HFFc6 (cell line): ENCODE results near the gene FGF1. TPM values are rescaled to one million over a fixed set of nuclear protein-coding genes. Genes with fewer than 3 reads are reported as not detected.

Source experiments
- DNase-seq: peaks from one replicate; pipeline ENCODE4 v3.0.0-alpha.2; 2018
- H3K27ac Mint-ChIP-seq: 2 replicates; pipeline ENCODE4 v1.8.0; 2020; ENCODE audit warnings: mild to moderate bottlenecking, mixed read lengths
- H3K27me3 Mint-ChIP-seq: 2 replicates; pipeline ENCODE4 v1.8.0; 2021; ENCODE audit warnings: mild to moderate bottlenecking, moderate library complexity, mixed read lengths; ENCODE audit not compliant: insufficient read depth
- H3K36me3 Mint-ChIP-seq: 2 replicates; pipeline ENCODE4 v1.8.0; 2021; ENCODE audit warnings: low read depth, mixed read lengths
- H3K4me1 Mint-ChIP-seq: 2 replicates; pipeline ENCODE4 v1.8.0; 2020; ENCODE audit warnings: low read depth, mixed read lengths
- H3K4me3 Mint-ChIP-seq: 2 replicates; pipeline ENCODE4 v1.8.0; 2020; ENCODE audit warnings: mild to moderate bottlenecking, moderate library complexity, mixed read lengths
- H3K9me3 Mint-ChIP-seq: 2 replicates; pipeline ENCODE4 v1.8.0; 2020; ENCODE audit warnings: mild to moderate bottlenecking, mixed read lengths
- CTCF ChIP-seq: fragments of 200-600 bp; sonication (generic); IDR thresholded peaks from 2 replicates; pipeline ENCODE4 v1.5.0; 2021; ENCODE audit warnings: antibody characterized with exemption, mild to moderate bottlenecking
- total RNA-seq, 6 experiments: library from RNA; stranded (reverse); fragmentation: NEBNext Ultra II Directional; extraction: Animal tissue kit (Norgen Biotek cat#: 25700); gene quantifications; 2 replicates in 1 of 6; 3 replicates in 5 of 6; pipeline ENCODE4 v1.2.3, GENCODE V29; 2021

The FGF1 gene
- total RNA-seq, 6 experiments from 2014 or later: 34.2 to 42.4 (median 37.2) TPM

- H3K27me3 Mint-ChIP-seq: peaks cover 2% of the 10 kb centered on the region; the same call in 1 of the 2 replicates
- H3K27ac Mint-ChIP-seq: no peak overlapping the region
- H3K9me3 Mint-ChIP-seq: no peaks in the 10 kb centered on the region
- DNase-seq: no peak
- H3K36me3 Mint-ChIP-seq: no peaks in the 10 kb centered on the region
- peaks cover 25% of the 10 kb centered on the region for H3K4me1 Mint-ChIP-seq
- TF ChIP-seq CTCF: no peak
- H3K4me3 Mint-ChIP-seq: no peak overlapping the region
Measured at GRCh38 chr5:142571371-142571770, 114.5 kb downstream of the FGF1 start.

GRCh38 chr5:142569905-142570304, 116.0 kb downstream of the FGF1 start:
- Mint-ChIP-seq H3K27me3 (peaks cover 2% of the 10 kb centered on the region; the same call in 1 of the 2 replicates), H3K4me3 (no peak overlapping the region), H3K36me3 (no peaks in the 10 kb centered on the region), H3K4me1 (peaks cover 25% of the 10 kb centered on the region), H3K27ac (no peak overlapping the region), H3K9me3 (no peaks in the 10 kb centered on the region)
- TF ChIP-seq CTCF: no peak
- DNase-seq: no peak

GRCh38 chr5:142568996-142569335, 116.9 kb downstream of the FGF1 start:
- Mint-ChIP-seq H3K27ac (peak overlapping the region; percentile 42; the same call in 1 of the 2 replicates), H3K36me3 (no peaks in the 10 kb centered on the region), H3K4me3 (no peak overlapping the region), H3K4me1 (peaks cover 25% of the 10 kb centered on the region), H3K9me3 (no peaks in the 10 kb centered on the region), H3K27me3 (peaks cover 2% of the 10 kb centered on the region; the same call in 1 of the 2 replicates)
- TF ChIP-seq CTCF: no peak
- no peak for DNase-seq

- Mint-ChIP-seq H3K4me1 (peaks cover 25% of the 10 kb centered on the region), H3K27ac (peak overlapping the region; percentile 42; the same call in 1 of the 2 replicates), H3K27me3 (peaks cover 2% of the 10 kb centered on the region; the same call in 1 of the 2 replicates), H3K9me3 (no peaks in the 10 kb centered on the region), H3K36me3 (no peaks in the 10 kb centered on the region), H3K4me3 (no peak overlapping the region)
- no peak for DNase-seq
- no peak for TF ChIP-seq CTCF
Measured at GRCh38 chr5:142568283-142568995, 117.5 kb downstream of the FGF1 start.

- Mint-ChIP-seq H3K4me1 (peaks cover 10% of the 10 kb centered on the region), H3K27me3 (no peaks in the 10 kb centered on the region), H3K9me3 (no peaks in the 10 kb centered on the region), H3K27ac (no peak overlapping the region), H3K36me3 (no peaks in the 10 kb centered on the region), H3K4me3 (no peak overlapping the region)
- no peak for TF ChIP-seq CTCF
- DNase-seq: no peak
Measured at GRCh38 chr5:142561486-142562097, 124.3 kb downstream of the FGF1 start.
